ENCODE results near the gene SELENOV. TPM values are rescaled to one million over a fixed set of nuclear protein-coding genes. Genes with fewer than 3 reads are reported as not detected.

Gene SELENOV
- polyA plus RNA-seq, 3 donors: not detected

GRCh38 chr19:39566064-39566463, 51.1 kb downstream of the SELENOV start:
- TF ChIP-seq CTCF (IDR thresholded peaks at IDR 0.05): no peak
- Histone ChIP-seq H3K9me3 (replicated peaks in 1 of 2; ENCODE audit: control insufficient read depth in 1 of 2, insufficient read depth in 1 of 2, low read length in 2 of 2) (no peaks in the 10 kb centered on the region), H3K4me1 (ENCODE audit: control insufficient read depth in 1 of 2, insufficient read depth in 2 of 2, low read length in 2 of 2) (no peaks in the 10 kb centered on the region), H3K4me2 (replicated peaks; ENCODE audit: extremely low read depth, low read length, poor library complexity, severe bottlenecking) (no peak overlapping the region), H3K9ac (ENCODE audit: insufficient read depth, low read length, poor library complexity, severe bottlenecking) (no peak overlapping the region), H3K27ac (ENCODE audit: low read depth in 1 of 2, low read length in 2 of 2) (no peak overlapping the region), H3K79me2 (ENCODE audit: insufficient read depth, low read length) (no peaks in the 10 kb centered on the region), H4K20me1 (ENCODE audit: insufficient read depth, low read length) (no peaks in the 10 kb centered on the region), H3K4me3 (replicated peaks in 1 of 3; ENCODE audit: low read depth in 2 of 3, low read length in 3 of 3) (no peak overlapping the region), H3K27me3 (ENCODE audit: control insufficient read depth in 2 of 2, insufficient read depth in 2 of 2, low read length in 2 of 2) (peaks cover 10 to 19% of the 10 kb centered on the region in 2 donors), H2AFZ (ENCODE audit: insufficient read depth, low read depth, low read length, poor library complexity, severe bottlenecking) (no peak overlapping the region), H3K36me3 (replicated peaks in 1 of 2; ENCODE audit: control insufficient read depth in 1 of 2, insufficient read depth in 2 of 2, low read length in 2 of 2) (no peaks in the 10 kb centered on the region)
- DNase-seq: no peak
- H3K4me1 Mint-ChIP-seq: no peaks in the 10 kb centered on the region
- H3K4me3 Mint-ChIP-seq: no peak overlapping the region
- no CpG with 5 or more reads among the region's 3 CpGs for WGBS (ENCODE audit: insufficient coverage)
- no peaks in the 10 kb centered on the region for H3K9me3 Mint-ChIP-seq
- peaks cover 8 to 26% (median 13%) of the 10 kb centered on the region in 3 donors for H3K27me3 Mint-ChIP-seq (ENCODE audit: low read depth in 3 of 3)
- intact Hi-C loops (cut with micrococcal nuclease): no loop called here
- no peaks in the 10 kb centered on the region for H3K36me3 Mint-ChIP-seq
- H3K27ac Mint-ChIP-seq: no peak overlapping the region

GRCh38 chr19:39568604-39569003, 53.7 kb downstream of the SELENOV start:
- no peak overlapping the region for H3K4me2 ChIP-seq (replicated peaks; ENCODE audit: extremely low read depth, low read length, poor library complexity, severe bottlenecking)
- Mint-ChIP-seq H3K9me3 (peaks cover 0 to 7% (median 2%) of the 10 kb centered on the region in 7 donors), H3K27ac (no peak overlapping the region), H3K36me3 (no peaks in the 10 kb centered on the region), H3K4me3 (peak overlapping the region in 1 of 2 donors; percentile 23), H3K27me3 (ENCODE audit: low read depth in 3 of 3) (peaks cover 8 to 20% (median 9%) of the 10 kb centered on the region in 3 donors), H3K4me1 (no peaks in the 10 kb centered on the region)
- H3K9ac ChIP-seq (ENCODE audit: insufficient read depth, low read length, poor library complexity, severe bottlenecking): no peak overlapping the region
- H3K27ac ChIP-seq (ENCODE audit: low read depth in 1 of 2, low read length in 2 of 2): no peak overlapping the region
- no peak for DNase-seq
- H3K4me1 ChIP-seq (ENCODE audit: control insufficient read depth in 1 of 2, insufficient read depth in 2 of 2, low read length in 2 of 2): no peaks in the 10 kb centered on the region
- H3K79me2 ChIP-seq (ENCODE audit: insufficient read depth, low read length): no peaks in the 10 kb centered on the region
- no peaks in the 10 kb centered on the region for H3K36me3 ChIP-seq (replicated peaks in 1 of 2; ENCODE audit: control insufficient read depth in 1 of 2, insufficient read depth in 2 of 2, low read length in 2 of 2)
- intact Hi-C loops (cut with micrococcal nuclease): no loop called here
- H4K20me1 ChIP-seq (ENCODE audit: insufficient read depth, low read length): no peaks in the 10 kb centered on the region
- peaks cover 8 to 18% of the 10 kb centered on the region in 2 donors for H3K27me3 ChIP-seq (ENCODE audit: control insufficient read depth in 2 of 2, insufficient read depth in 2 of 2, low read length in 2 of 2)
- no CpG with 5 or more reads among the region's 3 CpGs for WGBS (ENCODE audit: insufficient coverage)
- no peak overlapping the region for H3K4me3 ChIP-seq (replicated peaks in 1 of 3; ENCODE audit: low read depth in 2 of 3, low read length in 3 of 3)
- no peak for TF ChIP-seq CTCF (IDR thresholded peaks at IDR 0.05)
- no peak overlapping the region for H2AFZ ChIP-seq (ENCODE audit: insufficient read depth, low read depth, low read length, poor library complexity, severe bottlenecking)
- no peaks in the 10 kb centered on the region for H3K9me3 ChIP-seq (replicated peaks in 1 of 2; ENCODE audit: control insufficient read depth in 1 of 2, insufficient read depth in 1 of 2, low read length in 2 of 2)

Other genes with a start within 250 kb of the SELENOV start
- gene IFNL2, start 246.7 kb upstream of the SELENOV start, polyA plus RNA-seq: not detected
- gene IFNL1, start 218.7 kb upstream of the SELENOV start, polyA plus RNA-seq: not detected
- 1 to 10 TPM; 1.1 to 3.0 (median 1.9) TPM for gene LRFN1, start 194.3 kb upstream of the SELENOV start, polyA plus RNA-seq
- gene GMFG, start 179.1 kb upstream of the SELENOV start, polyA plus RNA-seq: 1,000 to 10,000 TPM in 2 of 3 donors, 100 to 1,000 TPM in 1; 548 to 1,874 (median 1,536) TPM
- 10 to 100 TPM in 1 of 3 donors, 1 to 10 TPM in 2; 4.5 to 56.6 (median 5.6) TPM for gene SAMD4B, start 172.7 kb upstream of the SELENOV start, polyA plus RNA-seq
- 10 to 100 TPM; 22.7 to 37.8 (median 25.2) TPM for gene PAF1, start 124.0 kb upstream of the SELENOV start, polyA plus RNA-seq
- gene MED29, start 123.8 kb upstream of the SELENOV start, polyA plus RNA-seq: 10 to 100 TPM; 35.8 to 38.2 (median 37.0) TPM
- 1,000 to 10,000 TPM in 1 of 3 donors, 100 to 1,000 TPM in 2; 473 to 2,084 (median 632) TPM for gene ZFP36, start 108.3 kb upstream of the SELENOV start, polyA plus RNA-seq
- gene PLEKHG2, start 102.5 kb upstream of the SELENOV start, polyA plus RNA-seq: 100 to 1,000 TPM in 1 of 3 donors, 1 to 10 TPM in 1, under 1 TPM in 1; 0.73 to 202 (median 1.2) TPM
- 1,000 to 10,000 TPM in 2 of 3 donors, 100 to 1,000 TPM in 1; 689 to 2,619 (median 1,038) TPM for gene RPS16, start 79.2 kb upstream of the SELENOV start, polyA plus RNA-seq
- 10 to 100 TPM; 43.6 to 83.2 (median 50.7) TPM for gene SUPT5H, start 69.6 kb upstream of the SELENOV start, polyA plus RNA-seq
- 10 to 100 TPM; 22.0 to 54.6 (median 43.8) TPM for gene TIMM50, start 34.3 kb upstream of the SELENOV start, polyA plus RNA-seq
- gene DLL3, start 16.2 kb upstream of the SELENOV start, polyA plus RNA-seq: not detected
- gene EID2B, start 17.7 kb downstream of the SELENOV start, polyA plus RNA-seq: 1 to 10 TPM; 1.2 to 2.6 (median 2.4) TPM
- gene EID2, start 25.0 kb downstream of the SELENOV start, polyA plus RNA-seq: 10 to 100 TPM in 2 of 3 donors, 1 to 10 TPM in 1; 5.8 to 20.4 (median 12.5) TPM
- gene LGALS13, start 87.4 kb downstream of the SELENOV start, polyA plus RNA-seq: not detected
- not detected for gene LGALS16, start 140.8 kb downstream of the SELENOV start, polyA plus RNA-seq
- gene LGALS14, start 189.3 kb downstream of the SELENOV start, polyA plus RNA-seq: not detected
- gene CLC, start 222.9 kb downstream of the SELENOV start, polyA plus RNA-seq: 1 to 10 TPM in 1 of 3 donors, under 1 TPM in 1, not detected in 1; 0.82 to 1.9 TPM